ENCODE data around the gene VPS52.
A peak's percentile ranks its signal among the peaks of the same experiment; 100 is the strongest.

Gene VPS52

DNA sequence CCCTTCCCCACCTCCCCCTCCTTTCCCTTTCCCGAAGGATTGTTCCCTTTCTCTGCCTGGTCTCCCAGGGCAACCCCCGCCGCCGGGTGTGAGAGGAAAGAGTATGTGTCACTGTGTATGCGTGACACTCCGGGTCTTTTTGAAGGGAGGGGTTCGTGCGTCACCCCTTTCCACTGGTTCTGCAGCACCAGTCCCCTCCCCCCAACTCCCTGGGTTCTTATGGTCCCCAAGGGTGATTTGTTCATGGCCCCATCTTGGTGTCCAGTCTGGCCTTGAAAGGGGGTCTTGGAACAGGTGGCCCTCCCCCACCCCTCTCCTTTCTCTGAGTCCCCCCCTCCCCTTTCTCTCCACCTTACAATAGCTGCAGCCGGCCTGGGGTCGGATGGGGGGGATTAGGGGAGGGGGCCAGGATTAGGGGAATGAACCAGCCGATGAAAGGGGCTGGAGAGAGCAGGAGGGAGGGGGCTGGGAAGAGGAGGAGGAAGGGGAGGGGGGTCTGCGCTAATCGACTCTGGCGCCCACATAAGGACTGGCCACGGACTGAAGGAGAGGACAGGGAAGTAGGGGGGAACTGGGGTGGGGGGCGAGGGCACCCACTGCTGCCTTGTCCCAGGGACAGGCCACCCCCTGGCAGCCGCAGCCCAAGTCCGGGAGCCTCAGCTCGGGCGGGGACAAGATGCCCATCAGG, 64.7 kb downstream of the VPS52 start:
- Mint-ChIP-seq H3K27ac (peak overlapping the region; percentile 99), H3K9me3 (no peaks in the 10 kb centered on the region), H3K4me3 (peak overlapping the region; percentile 87), H3K27me3 (no peaks in the 10 kb centered on the region), H3K36me3 (ENCODE audit: low read depth) (peaks cover 44% of the 10 kb centered on the region), H3K4me1 (ENCODE audit: low read depth) (peaks cover 60% of the 10 kb centered on the region)

DNA sequence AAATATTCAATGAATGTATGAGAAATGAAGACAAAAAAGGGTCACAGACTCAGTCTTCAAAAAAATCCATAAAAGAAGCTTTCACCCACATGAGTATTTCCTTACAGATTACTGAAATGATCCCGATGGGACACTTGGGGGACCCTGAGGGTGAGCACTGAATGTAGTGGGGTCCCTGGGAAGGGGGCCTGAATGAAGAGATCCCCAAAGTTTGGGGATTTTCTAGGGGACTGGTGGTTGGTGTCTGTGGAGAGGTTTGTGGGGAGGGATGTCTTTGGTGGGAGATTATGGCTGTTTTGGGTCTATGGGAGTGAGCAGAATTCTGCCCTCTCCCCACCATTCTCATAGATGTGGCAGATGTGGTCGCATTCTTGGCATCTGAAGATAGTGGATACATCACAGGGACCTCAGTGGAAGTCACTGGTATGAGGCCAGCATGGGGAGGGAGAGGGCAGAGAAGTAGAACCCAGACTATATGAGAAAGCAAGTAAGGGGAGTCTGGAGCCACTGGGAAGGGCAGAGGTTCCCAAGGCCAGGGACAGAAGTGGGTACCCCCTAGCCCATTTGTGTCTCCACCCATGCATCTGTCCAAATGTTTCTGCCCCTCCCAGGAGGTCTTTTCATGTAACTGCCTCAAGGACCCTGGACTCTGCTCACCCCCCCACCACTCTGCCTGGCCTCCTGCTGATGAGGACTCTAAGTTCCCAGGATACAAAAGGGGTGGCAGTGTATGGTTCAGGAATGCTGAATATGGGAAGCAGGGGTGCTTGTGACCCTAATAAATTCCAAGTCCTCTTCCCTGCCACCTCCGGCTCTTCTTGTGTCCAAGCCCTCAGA, 65.4 kb downstream of the VPS52 start:
- peaks cover 66% of the 10 kb centered on the region for H3K4me1 Mint-ChIP-seq (ENCODE audit: low read depth)
- peaks cover 47% of the 10 kb centered on the region for H3K36me3 Mint-ChIP-seq (ENCODE audit: low read depth)
- H3K9me3 Mint-ChIP-seq, result no peaks in the 10 kb centered on the region
- peak overlapping the region; percentile 99 for H3K27ac Mint-ChIP-seq
- H3K4me3 Mint-ChIP-seq, result peak overlapping the region; percentile 94
- no peaks in the 10 kb centered on the region for H3K27me3 Mint-ChIP-seq

DNA sequence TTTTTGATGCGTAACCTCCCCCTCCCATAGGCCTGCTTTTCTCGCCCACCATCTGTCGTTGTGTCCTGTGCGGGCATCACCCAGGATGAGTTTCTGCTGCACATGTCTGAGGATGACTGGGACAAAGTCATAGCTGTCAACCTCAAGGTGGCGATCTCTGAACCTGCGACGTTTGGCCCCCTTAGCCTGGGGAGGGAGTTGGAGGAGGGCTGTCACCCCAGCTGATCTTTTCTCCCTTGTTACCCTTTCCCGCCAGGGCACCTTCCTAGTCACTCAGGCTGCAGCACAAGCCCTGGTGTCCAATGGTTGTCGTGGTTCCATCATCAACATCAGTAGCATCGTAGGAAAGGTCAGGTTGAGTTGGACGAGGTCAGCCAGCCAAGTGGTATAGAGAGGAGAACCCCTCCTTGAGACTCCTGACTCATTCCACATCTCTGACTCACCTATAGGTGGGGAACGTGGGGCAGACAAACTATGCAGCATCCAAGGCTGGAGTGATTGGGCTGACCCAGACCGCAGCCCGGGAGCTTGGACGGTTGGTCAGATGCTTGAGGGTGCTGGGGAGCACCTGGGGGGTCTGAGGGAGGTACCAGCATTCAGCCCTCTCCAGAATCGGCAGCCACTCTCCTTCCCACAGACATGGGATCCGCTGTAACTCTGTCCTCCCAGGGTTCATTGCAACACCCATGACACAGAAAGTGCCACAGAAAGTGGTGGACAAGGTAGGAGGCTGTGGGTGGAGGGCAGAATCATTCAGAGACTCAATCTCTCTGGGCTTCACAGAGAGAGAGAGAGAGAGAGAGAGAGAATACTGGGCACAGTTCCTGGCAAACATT, 66.3 kb downstream of the VPS52 start:
- Mint-ChIP-seq H3K4me3 (peak overlapping the region; percentile 94), H3K9me3 (no peaks in the 10 kb centered on the region), H3K27ac (peak overlapping the region; percentile 99), H3K27me3 (no peaks in the 10 kb centered on the region), H3K36me3 (ENCODE audit: low read depth) (peaks cover 48% of the 10 kb centered on the region), H3K4me1 (ENCODE audit: low read depth) (peaks cover 71% of the 10 kb centered on the region)

DNA sequence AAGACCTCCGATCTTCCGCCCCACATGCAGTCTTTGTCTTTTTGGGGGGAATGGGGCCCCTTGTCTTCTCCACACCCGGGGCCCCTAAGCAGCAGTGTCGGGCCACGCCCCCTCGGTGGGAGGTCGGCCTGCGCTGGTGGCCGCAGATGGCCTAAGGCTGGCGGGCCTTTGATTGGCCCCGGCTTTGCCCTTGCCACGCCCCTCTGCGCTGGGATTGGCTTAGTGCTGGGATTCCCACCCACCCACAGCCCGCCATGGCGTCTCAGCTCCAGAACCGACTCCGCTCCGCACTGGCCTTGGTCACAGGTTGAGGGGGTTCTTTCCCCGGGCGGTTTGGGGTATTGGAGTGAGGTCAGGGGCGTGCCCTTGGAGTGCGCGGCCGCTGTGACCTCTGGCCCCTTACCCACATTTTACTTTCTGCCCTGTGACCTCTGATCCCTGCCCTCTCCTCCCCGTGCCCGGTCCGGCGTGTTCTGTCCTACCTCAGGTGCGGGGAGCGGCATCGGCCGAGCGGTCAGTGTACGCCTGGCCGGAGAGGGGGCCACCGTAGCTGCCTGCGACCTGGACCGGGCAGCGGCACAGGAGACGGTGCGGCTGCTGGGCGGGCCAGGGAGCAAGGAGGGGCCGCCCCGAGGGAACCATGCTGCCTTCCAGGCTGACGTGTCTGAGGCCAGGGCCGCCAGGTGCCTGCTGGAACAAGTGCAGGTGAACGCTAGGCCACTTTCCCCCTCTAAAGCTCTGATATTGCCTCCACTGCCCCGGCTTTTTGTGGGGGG, 67.1 kb downstream of the VPS52 start, which contains the start of gene HSD17B8:
TSS of gene HSD17B8 (plus strand) at position 241 of the 776 bp plus-strand sequence. CDS start at position 255, 14 bp downstream.
- Mint-ChIP-seq H3K27me3 (no peaks in the 10 kb centered on the region), H3K9me3 (no peaks in the 10 kb centered on the region), H3K4me3 (peak within 1 kb of the TSS; percentile 94), H3K4me1 (ENCODE audit: low read depth) (peaks cover 68% of the 10 kb centered on the region), H3K27ac (peak within 1 kb of the TSS; percentile 99), H3K36me3 (ENCODE audit: low read depth) (peaks cover 40% of the 10 kb centered on the region)

DNA sequence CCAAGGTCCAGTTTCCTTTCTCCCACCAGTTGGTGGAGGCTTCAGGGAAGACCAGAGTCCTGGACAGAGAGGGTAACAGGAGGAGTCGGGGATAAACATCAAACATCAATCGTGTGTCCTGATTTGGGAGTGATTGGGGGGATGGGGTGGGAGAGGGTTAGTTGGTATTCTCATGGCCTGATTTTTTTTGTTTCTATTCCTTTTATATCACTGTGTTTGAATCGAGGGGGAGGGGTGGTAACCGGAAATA, 67.6 kb downstream of the VPS52 start:
- no peaks in the 10 kb centered on the region for H3K9me3 Mint-ChIP-seq
- H3K27me3 Mint-ChIP-seq, result no peaks in the 10 kb centered on the region
- peaks cover 35% of the 10 kb centered on the region for H3K36me3 Mint-ChIP-seq (ENCODE audit: low read depth)
- H3K27ac Mint-ChIP-seq, result peak overlapping the region; percentile 99
- peak overlapping the region; percentile 94 for H3K4me3 Mint-ChIP-seq
- H3K4me1 Mint-ChIP-seq (ENCODE audit: low read depth), result peaks cover 67% of the 10 kb centered on the region

DNA sequence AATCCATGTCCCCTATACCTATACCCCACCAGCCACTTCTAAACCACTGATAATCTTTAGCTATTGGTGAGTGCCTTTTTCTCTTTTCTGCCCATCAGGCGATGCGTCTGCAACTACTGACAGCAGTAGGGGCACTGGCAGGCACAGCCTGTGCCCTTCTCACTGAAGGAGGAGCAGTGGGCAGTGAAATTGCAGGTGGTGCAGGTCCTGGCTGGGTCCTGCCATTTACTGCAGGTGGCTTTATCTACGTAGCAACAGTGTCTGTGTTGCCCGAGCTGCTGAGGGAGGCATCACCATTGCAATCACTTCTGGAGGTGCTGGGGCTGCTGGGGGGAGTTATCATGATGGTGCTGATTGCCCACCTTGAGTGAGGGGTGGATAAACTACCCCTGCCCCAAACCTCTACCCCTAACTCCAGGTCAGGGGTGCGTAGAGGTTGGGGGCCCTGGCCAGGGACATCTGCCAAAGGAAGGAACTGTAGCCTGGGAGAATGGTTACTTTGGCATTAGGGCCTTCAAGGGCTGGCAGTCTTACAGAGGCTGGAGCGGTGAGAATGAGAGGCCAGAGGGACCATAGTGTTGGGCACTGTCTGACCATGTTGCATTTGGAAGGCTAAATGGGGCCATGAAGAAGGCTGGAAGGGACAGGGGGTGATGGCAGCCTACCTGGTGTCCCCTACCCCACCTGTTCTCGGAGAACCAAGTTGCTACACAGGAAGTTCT, 68.1 kb downstream of the VPS52 start:
- Mint-ChIP-seq H3K27ac (peak overlapping the region; percentile 99), H3K4me1 (ENCODE audit: low read depth) (peaks cover 68% of the 10 kb centered on the region), H3K36me3 (ENCODE audit: low read depth) (peaks cover 38% of the 10 kb centered on the region), H3K9me3 (no peaks in the 10 kb centered on the region), H3K27me3 (no peaks in the 10 kb centered on the region), H3K4me3 (peak overlapping the region; percentile 98)

DNA sequence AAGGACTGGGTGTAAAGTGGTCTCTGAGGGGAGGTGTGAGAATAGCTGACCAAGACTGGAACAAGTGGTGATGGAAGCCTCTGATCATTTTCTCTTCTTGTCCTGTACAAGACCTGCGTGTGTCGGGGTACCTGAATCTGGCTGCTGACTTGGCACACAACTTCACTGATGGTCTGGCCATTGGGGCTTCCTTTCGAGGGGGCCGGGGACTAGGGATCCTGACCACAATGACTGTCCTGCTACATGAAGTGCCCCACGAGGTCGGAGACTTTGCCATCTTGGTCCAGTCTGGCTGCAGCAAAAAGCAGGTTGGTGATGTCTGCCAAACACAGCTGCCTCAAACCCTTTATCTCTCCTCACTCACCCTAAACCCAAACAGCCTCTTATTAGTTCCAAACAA, 68.9 kb downstream of the VPS52 start:
- H3K36me3 Mint-ChIP-seq (ENCODE audit: low read depth), result peaks cover 43% of the 10 kb centered on the region

DNA sequence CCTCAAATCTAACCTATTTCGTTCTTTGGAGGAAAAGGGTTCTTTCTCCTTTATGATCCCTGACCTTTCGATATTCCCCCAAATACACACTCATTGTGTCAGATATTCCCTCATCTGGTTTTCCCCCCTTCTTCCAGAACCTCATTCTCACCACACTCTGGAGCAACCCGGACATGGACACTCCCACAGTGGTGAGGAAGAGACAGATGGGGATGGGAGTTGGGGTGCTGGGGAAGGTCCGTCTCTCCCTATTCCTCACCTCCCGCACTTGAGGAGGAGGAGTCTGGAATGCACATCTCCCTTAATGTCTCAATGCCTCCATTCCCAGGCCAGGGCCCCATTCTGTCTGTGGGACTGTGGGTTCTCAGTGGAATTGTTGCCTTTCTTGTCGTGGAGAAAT, 69.7 kb downstream of the VPS52 start:
- Mint-ChIP-seq H3K9me3 (no peaks in the 10 kb centered on the region), H3K27me3 (no peaks in the 10 kb centered on the region), H3K36me3 (ENCODE audit: low read depth) (peaks cover 51% of the 10 kb centered on the region), H3K4me1 (ENCODE audit: low read depth) (peaks cover 84% of the 10 kb centered on the region), H3K27ac (peak overlapping the region; percentile 99), H3K4me3 (peak overlapping the region; percentile 98)

More for the DNA sequence above, 68.9 kb downstream of the VPS52 start:
- Mint-ChIP-seq H3K9me3 (no peaks in the 10 kb centered on the region), H3K27me3 (no peaks in the 10 kb centered on the region), H3K4me1 (ENCODE audit: low read depth) (peaks cover 76% of the 10 kb centered on the region), H3K27ac (peak overlapping the region; percentile 99), H3K4me3 (peak overlapping the region; percentile 98)

DNA sequence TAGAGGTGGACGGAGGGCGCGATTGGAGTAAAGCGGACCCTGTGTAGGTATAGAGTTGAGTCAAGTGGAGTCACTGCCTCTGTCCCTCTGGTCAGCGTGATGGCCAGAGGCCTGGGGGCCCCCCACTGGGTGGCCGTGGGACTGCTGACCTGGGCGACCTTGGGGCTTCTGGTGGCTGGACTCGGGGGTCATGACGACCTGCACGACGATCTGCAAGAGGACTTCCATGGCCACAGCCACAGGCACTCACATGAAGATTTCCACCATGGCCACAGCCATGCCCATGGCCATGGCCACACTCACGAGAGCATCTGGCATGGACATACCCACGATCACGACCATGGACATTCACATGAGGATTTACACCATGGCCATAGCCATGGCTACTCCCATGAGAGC, 70.5 kb downstream of the VPS52 start:
- no peaks in the 10 kb centered on the region for H3K27me3 Mint-ChIP-seq
- H3K27ac Mint-ChIP-seq, result peak overlapping the region; percentile 99
- peak overlapping the region; percentile 98 for H3K4me3 Mint-ChIP-seq
- no peaks in the 10 kb centered on the region for H3K9me3 Mint-ChIP-seq
- peaks cover 56% of the 10 kb centered on the region for H3K36me3 Mint-ChIP-seq (ENCODE audit: low read depth)
- H3K4me1 Mint-ChIP-seq (ENCODE audit: low read depth), result peaks cover 76% of the 10 kb centered on the region

Data from stimulated activated naive CD8-positive, alpha-beta T cell treated with anti-CD3 and anti-CD28 coated beads, Interleukin-15, Interleukin-2, amounts not matched to agents 100 ng/mL and 50 ng/mL, for 24 hours (primary cell).